PFSK-1 (cell line): ENCODE data around the gene CEP72.

ENCODE experiments used
- FOXP2 ChIP-seq: optimal IDR thresholded peaks from 2 replicates; pipeline ENCODE3; 2011; ENCODE audit warnings: borderline replicate concordance, control low read depth, inconsistent platforms; ENCODE audit not compliant: insufficient read depth; ENCODE audit errors: extremely low read length, extremely low read depth
- POLR2AphosphoS5 ChIP-seq: IDR thresholded peaks from 2 replicates; pipeline ENCODE4 v1.6.1; 2012; ENCODE audit warnings: low read depth, mild to moderate bottlenecking, control low read depth, low read length, moderate library complexity
- REST ChIP-seq, 2 experiments: IDR thresholded peaks; 2 replicates each; pipeline versions ENCODE4 v1.6.1 to v1.8.0; 2011 to 2012; ENCODE audit warnings: low read depth in 2 of 2, low read length in 2 of 2, control low read depth in 1 of 2, inconsistent platforms in 1 of 2, mild to moderate bottlenecking in 1 of 2, moderate library complexity in 1 of 2; ENCODE audit not compliant: insufficient read depth in 1 of 2
- SIN3A ChIP-seq: IDR thresholded peaks from 2 replicates; pipeline ENCODE4 v1.6.1; 2012; ENCODE audit warnings: mild to moderate bottlenecking, low read length, moderate library complexity, borderline replicate concordance; ENCODE audit not compliant: insufficient read depth
- TAF1 ChIP-seq: IDR thresholded peaks from 2 replicates; pipeline ENCODE4 v1.6.1; 2012; ENCODE audit warnings: low read length, control low read depth, borderline replicate concordance; ENCODE audit not compliant: insufficient read depth

- no peak for TF ChIP-seq POLR2AphosphoS5
- no peak for TF ChIP-seq SIN3A
- TF ChIP-seq TAF1, result no peak
- no peak for TF ChIP-seq REST (IDR thresholded peaks at IDR 0.05; ENCODE audit: insufficient read depth in 1 of 2, low read depth in 2 of 2, low read length in 2 of 2)
- no peak for TF ChIP-seq FOXP2
Observed at GRCh38 chr5:668283-668995, 56.3 kb downstream of the CEP72 start.
